HG03354 (cell line): ENCODE measurements around the gene TATDN2.
"Not testable (repeated sequence)": the region's sequence is repeated elsewhere in the genome, so short reads cannot be mapped to it uniquely, and the experiment has no call there.

ENCODE experiments used
- ATAC-seq: cut with Tn5 transposase; IDR thresholded peaks from one replicate; pipeline ENCODE4 v1.9.1; 2021; ENCODE audit warnings: mild to moderate bottlenecking; ENCODE audit not compliant: unreplicated experiment, poor library complexity, severe bottlenecking

Gene TATDN2

GRCh38 chr3:10265833-10266232 lies 17.6 kb downstream of the TATDN2 start:
- no peak for ATAC-seq

GRCh38 chr3:10266936-10267335 lies 18.7 kb downstream of the TATDN2 start:
- not testable (repeated sequence) for ATAC-seq

- no peak for ATAC-seq
Measured at GRCh38 chr3:10268116-10268515, 19.9 kb downstream of the TATDN2 start.

GRCh38 chr3:10268930-10269329 lies 20.7 kb downstream of the TATDN2 start:
- no peak for ATAC-seq

- no peak for ATAC-seq
Measured at GRCh38 chr3:10269443-10269842, 21.2 kb downstream of the TATDN2 start.

GRCh38 chr3:10272476-10272875 lies 24.2 kb downstream of the TATDN2 start:
- not testable (repeated sequence) for ATAC-seq

- no peak for ATAC-seq
Measured at GRCh38 chr3:10272977-10273376, 24.7 kb downstream of the TATDN2 start.

- no peak for ATAC-seq
Measured at GRCh38 chr3:10273702-10274305, 25.5 kb downstream of the TATDN2 start.

- no peak for ATAC-seq
Measured at GRCh38 chr3:10274601-10275000, 26.3 kb downstream of the TATDN2 start.

GRCh38 chr3:10277115-10277625 lies 28.9 kb downstream of the TATDN2 start:
- ATAC-seq: no peak

- no peak for ATAC-seq
Measured at GRCh38 chr3:10278501-10278900, 30.2 kb downstream of the TATDN2 start.

GRCh38 chr3:10279384-10280176 lies 31.3 kb downstream of the TATDN2 start:
- no peak for ATAC-seq

GRCh38 chr3:10280177-10280529 lies 31.9 kb downstream of the TATDN2 start:
- no peak for ATAC-seq

- no peak for ATAC-seq
Measured at GRCh38 chr3:10280571-10280970, 32.3 kb downstream of the TATDN2 start.

GRCh38 chr3:10281951-10282350 lies 33.7 kb downstream of the TATDN2 start:
- no peak for ATAC-seq

- no peak for ATAC-seq
Measured at GRCh38 chr3:10283638-10284037, 35.4 kb downstream of the TATDN2 start.

GRCh38 chr3:10284496-10284895 lies 36.2 kb downstream of the TATDN2 start:
- ATAC-seq: no peak

GRCh38 chr3:10285272-10286132 lies 37.2 kb downstream of the TATDN2 start:
- ATAC-seq: no peak

GRCh38 chr3:10286133-10286524 lies 37.9 kb downstream of the TATDN2 start:
- ATAC-seq: no peak

- no peak for ATAC-seq
Measured at GRCh38 chr3:10286596-10287295, 38.5 kb downstream of the TATDN2 start.
